Measurements from ENCODE around the gene SMG7.

SMG7 gene

DNA sequence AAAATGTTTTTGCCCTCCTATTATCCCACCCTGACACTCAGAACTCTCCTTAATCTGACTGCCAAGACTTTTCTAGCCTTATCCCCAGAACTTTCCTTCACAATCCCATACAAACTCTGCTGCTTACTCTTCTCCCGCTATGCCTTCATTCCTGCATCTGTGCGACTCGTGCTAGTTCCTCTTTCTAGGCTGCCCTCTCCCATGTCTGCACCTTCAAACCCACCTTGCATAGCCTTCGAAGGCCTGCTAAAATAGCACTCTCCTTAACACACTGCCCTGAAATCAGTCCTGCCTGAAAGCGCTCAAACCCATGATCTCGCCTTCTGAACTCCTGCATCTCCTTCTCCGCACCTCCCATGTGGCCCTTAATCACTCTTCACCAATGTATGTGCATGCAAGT, 120.4 kb downstream of the SMG7 start:
- DNase-seq, result no peak

DNA sequence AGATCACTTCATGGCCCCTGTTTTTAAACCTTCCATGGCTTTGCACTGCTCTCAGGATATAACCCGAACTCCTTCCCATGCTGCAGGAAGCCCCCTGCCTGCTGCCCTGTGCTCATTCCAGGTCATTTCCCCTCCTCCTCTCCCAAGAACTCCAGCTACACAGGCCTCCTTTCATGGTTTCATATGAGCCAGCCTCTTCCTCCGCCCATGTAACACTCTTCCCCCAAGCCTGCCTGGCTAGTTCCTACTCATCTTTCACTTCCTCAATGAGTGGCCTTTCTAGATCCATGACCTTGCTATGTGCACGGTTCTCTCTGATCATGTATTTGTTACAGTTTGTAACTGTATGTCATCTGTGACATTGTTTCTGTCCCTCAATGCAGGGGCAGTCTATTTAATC, 121.1 kb downstream of the SMG7 start:
- no peak for DNase-seq

- no peak for DNase-seq
Observed at GRCh38 chr1:183595537-183595936, 123.2 kb downstream of the SMG7 start.

DNA sequence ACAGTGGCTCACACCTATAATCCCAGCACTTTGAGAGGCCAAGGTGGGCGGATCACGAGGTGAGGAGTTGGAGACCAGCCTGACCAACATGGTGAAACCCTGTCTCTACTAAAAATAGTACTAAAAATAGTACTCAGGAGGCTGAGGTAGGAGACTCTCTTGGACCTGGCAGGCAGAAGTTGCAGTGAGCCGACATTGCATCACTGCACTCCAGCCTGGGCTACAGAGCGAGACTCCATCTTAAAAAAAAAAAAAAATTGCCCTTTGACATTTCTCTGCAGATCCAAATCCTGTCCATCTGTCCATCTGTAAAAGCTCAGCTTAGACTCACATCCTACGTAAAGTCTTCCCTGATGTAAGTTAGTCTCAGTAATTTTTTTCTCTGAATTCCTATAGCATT, 124.2 kb downstream of the SMG7 start:
- DNase-seq, result no peak

DNA sequence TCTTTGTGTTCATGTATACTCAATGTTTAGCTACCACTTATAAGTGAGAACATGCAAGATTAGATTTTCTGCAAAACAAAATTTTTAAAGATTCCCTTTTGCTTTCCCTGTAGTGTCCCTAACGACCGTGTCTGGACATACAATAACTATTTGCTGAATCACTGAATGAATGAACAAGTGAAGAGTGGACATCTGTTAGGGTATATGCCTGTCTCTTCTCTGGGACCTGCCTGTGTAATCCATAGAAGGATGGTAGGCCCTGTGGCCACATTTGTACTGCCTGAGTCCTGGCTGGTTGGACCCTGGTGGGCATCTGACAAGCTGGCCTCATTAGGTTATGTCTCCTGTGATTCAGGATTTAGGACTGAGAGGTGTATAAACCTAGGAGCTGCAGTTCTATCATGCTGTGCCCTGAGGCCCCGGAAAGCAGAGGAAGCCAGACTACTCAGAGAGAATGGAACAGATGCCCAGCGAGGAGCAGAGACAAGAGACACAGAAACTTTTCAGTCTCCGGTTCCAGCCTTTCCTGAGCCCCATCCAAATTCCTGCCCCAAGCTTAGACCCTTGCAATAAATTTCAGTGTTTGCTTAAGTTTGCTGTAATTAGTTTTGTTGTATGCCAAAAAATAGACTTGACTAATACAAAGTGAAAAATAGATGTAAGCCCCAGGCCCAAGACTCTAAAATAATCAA, 125.5 kb downstream of the SMG7 start:
- DNase-seq, result no peak

GRCh38 chr1:183598386-183598785, 126.1 kb downstream of the SMG7 start:
- no peak for DNase-seq

DNA sequence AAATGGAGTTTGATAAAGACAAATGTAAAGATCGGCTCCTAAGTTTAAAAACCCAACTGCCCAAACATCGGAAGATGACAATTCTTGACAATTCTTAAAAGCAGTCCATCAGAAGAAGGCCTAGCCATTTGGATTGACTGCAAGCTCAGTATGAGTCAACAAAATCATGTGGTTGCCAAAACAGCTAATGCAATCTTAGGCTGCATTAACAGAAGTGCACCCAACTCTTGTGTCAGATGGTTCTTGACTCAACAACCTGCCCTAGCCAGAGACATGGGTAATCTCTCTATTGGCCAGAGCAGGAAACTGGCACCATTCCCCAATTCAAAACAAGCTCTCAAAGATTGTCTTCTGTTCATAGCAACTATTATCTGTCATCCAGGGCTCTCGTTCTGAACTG, 127.8 kb downstream of the SMG7 start:
- DNase-seq, result no peak

- DNase-seq, result no peak
Observed at GRCh38 chr1:183600634-183601033, 128.3 kb downstream of the SMG7 start.

GRCh38 chr1:183602510-183602909, 130.2 kb downstream of the SMG7 start:
- DNase-seq, result no peak
